Activated CD8-positive, alpha-beta memory T cell treated with anti-CD3 and anti-CD28 coated beads for 24 hours (primary cell): ENCODE data around the gene POU6F1.
A peak's percentile ranks its signal among the peaks of the same experiment; 100 is the strongest.
"Not testable (repeated sequence)": the region's sequence is repeated elsewhere in the genome, so short reads cannot be mapped to it uniquely, and the experiment has no call there.

Source experiments
- DNase-seq: peaks from one replicate; pipeline ENCODE4 v3.0.0-alpha.2; 2020

POU6F1 gene, protein sequence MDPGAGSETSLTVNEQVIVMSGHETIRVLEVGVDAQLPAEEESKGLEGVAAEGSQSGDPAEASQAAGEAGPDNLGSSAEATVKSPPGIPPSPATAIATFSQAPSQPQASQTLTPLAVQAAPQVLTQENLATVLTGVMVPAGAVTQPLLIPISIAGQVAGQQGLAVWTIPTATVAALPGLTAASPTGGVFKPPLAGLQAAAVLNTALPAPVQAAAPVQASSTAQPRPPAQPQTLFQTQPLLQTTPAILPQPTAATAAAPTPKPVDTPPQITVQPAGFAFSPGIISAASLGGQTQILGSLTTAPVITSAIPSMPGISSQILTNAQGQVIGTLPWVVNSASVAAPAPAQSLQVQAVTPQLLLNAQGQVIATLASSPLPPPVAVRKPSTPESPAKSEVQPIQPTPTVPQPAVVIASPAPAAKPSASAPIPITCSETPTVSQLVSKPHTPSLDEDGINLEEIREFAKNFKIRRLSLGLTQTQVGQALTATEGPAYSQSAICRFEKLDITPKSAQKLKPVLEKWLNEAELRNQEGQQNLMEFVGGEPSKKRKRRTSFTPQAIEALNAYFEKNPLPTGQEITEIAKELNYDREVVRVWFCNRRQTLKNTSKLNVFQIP

DNA sequence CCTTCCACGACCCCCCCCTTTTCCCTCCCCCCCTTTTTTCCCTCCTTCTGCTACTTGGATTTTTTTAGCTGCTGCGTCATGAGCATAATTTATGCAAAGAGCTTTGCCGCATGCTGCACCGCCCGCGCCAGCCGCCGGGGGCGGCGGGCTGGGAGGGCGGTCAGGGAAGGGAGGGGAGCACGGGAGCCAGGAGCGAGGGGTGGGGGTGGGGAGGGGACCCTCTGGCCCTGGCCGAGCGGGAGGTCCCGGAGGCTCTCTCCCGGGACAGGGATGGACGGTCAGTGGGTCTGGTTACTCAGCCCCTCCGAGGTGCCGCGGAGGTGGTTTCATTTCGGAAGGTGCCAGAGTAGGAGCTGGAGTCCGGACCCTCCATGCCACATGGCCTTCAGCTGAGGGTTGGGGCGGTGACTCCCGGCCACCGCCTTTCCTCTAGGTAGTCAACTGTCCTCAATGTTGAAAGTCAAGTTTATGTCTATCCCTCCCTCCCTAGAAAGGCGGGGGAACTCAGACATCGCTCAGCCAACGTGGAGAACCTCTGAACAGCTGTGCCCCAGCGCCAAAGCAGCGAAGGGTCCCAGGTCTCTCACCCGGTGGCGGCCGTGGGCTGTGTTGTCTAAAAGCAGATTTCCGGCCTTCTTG is at the start of gene POU6F1:
Gene POU6F1 (minus strand): TSS at position 95 of the 639 bp plus-strand sequence. CDS start 11,226 bp downstream, outside the sequence.
- peak; percentile 89 for DNase-seq

DNA sequence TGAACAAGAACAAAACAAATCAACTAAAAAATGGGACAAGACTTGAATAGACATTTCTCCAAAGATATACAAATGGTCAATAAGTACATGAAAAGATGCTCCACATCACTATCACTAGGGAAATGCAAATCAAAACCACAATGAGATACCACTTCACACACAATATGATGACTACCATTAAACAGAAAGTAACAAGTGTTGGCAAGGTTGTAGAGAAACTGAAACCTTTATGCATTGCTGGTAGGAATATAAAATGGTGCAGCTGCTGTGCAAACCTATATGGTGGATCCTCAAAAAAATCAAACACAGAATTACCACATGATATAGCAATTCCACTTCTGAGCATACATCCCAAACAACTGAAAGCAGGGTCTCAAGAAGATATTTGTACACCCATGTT is 47.2 kb upstream of the POU6F1 start:
- DNase-seq, result no peak

DNA sequence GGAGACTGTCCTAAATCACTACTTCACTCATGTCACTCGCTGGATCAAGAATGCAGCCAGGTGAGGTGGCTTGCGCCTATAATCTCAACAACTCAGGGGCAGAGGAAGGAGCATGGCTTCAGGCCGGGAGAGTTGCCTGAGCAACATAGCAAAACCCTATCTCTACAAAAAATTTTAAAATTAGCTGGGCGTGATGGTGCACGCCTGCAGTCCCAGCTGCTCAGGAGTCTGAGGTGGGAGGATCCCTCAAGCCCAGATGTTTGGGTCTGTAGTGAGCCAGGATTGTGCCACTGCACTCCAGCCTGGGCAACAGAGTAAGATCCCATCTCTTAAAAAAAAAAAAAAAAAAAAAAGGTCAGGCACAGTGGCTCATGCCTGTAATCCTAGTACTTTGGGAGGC is 46.4 kb upstream of the POU6F1 start:
- DNase-seq, result no peak

DNA sequence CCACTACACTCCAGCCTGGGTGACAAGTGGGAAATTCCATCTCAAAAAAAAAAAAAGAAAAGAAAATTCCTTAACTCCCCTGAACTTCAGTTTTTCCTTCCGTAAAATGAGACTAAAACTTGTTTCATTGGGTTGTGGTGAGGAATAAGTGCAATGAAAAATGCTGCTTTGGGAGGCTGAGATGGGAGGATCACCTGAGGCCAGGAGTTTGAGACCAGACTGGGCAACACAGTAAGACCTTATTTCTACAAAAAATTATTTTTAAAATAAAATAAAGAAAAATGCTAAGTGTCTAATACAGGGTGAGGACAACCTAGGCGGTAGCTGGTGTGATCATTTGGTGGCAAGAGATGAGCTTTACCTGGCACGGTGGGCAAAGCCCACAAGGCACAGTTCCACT is 45.5 kb upstream of the POU6F1 start:
- no peak for DNase-seq

DNA sequence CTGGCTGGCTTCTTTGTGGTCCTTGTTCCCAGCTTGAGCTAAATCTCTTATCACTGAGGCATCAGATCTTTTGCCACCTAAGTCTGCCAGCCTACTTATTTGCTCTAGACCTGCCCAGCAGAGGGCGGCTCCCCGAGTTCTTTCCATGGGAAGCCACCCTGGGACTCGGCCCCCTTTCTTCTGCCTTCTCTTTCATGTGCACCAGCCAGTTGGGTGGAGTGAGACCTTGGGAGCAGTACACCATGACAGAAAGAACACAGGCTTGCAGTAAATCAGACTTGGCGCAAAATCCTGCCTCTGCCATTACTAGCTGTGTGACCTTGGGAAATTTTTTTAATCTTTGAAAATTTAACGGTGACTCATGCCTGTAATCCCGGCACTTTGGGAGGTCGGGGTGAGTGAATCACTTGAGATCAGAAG is 44.9 kb upstream of the POU6F1 start:
- no peak for DNase-seq

DNA sequence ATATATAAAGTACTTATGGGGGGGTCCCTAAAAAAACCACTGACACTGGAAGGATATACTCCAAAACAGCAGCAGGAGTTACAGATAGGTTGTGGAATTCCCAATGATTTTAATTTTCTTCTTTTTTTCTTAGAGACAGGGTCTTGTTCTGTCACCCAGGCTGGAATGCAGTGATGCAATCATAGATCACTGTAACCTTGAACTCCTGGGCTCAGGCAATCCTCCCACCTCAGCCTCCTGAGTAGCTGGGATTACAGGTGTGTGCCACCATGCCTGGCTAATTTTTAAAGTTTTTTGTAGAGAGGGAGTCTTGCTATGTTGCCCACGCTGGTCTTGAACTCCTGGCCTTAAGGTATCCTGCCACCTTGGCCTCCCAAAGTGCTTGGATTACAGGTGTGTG is 41.7 kb upstream of the POU6F1 start:
- not testable (repeated sequence) for DNase-seq

DNA sequence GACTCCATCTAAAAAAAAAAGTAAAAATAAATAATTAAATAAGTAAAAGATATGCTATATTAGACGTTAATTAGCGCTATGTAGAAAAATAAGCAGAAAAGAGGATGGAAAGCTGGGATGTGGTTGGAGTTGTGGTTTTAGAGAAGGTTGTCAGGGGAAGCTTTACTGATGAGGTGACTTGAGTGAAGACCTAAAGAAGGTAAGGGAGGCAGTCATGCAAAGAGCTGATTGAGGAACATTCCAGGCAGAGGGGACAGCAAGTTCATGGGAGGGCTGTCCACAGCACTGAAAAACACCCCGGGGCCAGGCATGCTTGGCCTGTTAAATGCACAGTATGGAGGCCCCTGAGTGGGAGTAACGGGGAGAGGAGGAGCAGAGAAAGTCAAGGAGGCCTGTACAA is 36.7 kb upstream of the POU6F1 start:
- DNase-seq, result no peak

DNA sequence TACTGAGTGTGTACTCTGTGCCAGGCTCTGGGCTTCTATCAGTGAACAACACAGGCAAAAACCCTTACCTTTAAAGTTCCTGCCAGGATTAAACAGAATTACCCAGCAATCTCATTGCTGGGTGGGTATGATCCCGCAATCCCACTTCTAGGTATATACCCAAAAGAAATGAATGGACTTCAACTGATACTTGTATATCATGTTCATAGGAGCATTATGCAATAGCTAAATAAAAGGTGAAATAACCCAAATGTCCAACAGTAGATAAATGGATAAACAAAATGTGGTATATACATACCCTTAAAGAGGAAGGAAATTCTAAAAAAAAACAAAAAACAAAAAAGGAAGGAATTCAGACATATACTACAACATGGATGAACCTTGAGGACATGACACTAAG is 35.4 kb upstream of the POU6F1 start:
- DNase-seq, result no peak

DNA sequence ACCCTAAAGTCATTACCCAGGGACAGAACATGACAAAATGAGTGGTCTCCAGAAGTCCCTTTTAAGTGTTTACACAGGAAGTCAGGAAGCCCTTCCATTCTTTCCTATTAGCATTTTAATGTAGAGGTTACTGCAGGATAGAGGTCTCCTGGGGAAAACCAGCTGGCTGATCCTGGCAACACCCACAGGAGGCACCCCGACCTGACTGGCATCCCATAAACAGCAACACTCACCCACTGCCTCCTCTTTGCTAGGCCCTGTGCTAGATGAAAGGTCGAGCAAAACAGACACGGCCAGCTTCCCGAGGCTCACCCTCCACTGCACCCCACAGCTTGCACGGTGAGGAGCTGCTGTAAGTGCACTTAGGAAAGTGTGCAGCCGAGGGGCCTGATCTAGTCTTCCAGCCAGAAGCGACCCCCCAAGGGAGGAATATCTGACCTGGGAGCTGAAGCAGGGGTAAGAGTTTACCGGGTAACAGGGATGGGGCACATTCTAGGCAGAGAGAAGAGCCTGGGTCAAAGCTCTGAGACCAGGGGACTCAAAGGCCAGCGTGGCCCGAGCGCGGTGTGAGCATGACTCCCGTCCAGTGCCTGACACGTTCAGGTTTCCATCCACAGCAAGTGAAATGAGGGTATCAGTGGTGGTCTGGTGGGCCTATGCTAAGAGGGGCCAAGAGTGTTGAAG is 29.8 kb upstream of the POU6F1 start:
- DNase-seq, result no peak

DNA sequence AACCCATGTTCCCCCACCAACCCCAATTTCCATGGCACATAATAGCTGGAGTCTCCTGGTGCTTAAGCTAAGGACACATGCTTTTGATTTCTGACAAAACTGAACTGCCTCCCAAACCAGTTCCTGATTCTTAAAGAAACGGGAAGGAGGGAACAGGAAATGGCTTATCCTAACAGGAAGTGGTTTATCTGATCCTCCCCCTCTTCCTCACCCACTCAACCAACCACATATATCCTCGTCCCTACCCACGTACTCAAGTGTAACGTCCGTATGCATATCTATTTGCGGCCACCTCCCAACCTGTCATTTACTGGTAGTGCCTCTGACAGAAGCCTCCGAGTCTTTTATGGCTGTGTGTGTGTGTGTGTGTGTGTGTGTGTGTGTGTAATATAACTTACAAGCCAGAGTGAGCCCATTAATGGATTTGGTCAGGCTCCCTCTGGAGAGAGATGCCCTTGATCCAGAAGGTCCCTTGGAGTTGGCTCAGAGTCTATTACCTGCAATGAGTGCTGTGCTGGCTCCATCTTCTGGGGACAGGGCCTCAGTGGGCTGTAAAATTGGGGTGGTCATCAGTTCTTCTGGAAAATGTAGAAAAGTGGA is 28.5 kb upstream of the POU6F1 start:
- no peak for DNase-seq

DNA sequence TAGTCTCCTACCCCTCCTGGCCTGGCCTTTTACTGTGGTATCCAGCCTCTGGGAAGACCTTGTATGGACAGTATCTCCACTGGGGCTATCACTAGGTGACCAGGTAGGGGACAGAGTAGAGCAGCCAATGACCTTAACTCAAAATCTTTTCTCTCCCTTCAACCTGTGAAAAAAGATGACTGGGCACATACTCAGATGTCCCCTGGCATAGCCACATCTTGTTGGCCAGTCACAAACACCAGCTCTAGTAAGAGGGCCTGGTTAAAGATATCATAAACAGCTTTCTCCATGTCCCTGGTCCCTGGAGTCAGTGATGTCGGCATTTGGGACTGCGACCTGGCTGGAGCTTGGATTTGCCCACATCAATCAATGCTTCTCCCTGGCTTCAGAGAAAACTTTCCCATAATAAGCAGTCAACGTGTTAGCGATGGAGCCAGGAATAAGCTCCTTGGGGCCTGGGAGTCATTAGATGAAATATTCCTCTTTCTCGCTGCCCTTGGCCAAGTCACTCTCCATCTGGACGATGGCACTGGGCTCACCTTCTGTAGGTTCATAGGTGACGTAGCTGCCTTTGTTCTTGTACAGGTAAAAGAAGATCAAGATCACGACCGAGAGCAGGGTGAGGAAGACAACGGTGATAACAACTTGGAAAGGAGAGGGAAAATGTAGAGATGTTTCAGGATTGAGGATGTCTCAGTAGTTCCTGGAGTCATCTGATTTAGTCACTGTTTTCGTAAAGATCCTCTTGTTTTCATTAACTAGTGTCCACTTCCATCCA is 27.8 kb upstream of the POU6F1 start:
- no peak for DNase-seq

DNA sequence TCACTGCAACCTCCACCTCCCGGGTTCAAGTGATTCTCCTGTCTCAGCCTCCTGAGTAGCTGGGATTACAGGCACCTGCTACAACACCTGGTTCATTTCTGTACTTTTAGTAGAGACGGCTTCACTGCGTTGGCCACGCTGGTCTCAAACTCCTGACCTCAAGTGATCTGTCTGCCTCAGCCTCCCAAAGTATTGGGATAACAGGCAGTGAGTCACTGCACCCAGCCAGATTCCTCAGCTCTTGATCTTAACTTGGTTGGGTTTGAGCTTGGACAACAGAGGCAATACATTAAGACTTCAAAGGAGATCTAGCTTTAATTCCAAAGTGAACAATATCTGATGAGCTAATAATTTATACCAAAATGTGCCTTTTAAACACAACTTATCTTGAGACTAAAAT is 26.4 kb upstream of the POU6F1 start:
- no peak for DNase-seq

DNA sequence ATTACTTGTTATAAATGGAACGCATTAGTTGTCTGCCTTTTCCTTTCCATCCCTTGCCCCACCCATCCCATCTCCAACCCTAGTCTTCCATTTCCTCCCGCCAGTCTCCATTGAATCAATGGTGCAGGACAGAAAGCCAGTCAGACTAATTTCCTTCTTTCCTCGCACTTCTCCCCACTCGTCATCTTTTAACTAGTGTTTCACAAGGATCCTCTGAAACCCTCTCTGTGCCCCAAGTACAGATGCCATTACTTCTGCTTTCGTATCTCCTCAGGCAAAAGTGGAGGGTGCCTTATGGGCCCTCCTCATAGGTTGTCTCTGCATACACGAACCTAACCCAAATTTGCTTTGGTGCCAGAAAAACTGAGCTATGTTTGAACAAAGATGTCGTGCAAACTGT is 25.0 kb upstream of the POU6F1 start:
- no peak for DNase-seq

DNA sequence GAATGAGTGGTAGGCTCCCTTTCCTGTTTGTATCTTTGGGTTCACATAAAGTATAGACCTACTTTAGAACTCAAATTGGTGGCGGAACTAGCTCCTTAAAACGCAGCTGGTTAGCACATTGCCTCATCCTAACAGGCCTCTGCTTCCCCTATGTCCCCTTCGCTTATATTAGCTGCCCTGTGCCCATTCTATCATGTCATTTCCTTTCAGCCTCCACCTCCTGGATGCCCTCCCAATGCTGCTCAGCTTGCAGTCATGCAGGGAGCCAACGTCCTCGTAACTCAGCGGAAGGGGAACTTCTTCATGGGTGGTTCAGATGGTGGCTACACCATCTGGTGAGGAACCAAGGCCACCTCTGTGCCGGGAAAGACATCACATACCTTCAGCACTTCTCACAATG is 24.3 kb upstream of the POU6F1 start:
- DNase-seq, result no peak

DNA sequence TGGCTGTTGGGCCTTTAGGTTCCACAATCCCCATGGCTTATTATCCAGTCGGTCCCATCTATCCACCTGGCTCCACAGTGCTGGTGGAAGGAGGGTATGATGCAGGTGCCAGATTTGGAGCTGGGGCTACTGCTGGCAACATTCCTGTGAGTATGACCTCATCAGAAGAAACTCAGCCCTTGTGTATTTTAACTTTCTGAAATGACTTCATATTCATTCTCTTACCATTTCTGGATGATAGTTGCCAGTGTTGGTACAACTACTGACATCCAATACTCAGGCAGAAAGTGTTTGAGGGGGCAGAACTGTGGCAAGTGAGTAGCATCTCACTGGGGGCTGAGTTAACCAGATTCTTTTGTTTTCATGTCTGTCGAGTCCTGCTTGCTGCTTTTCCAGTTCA is 23.1 kb upstream of the POU6F1 start:
- DNase-seq, result no peak

DNA sequence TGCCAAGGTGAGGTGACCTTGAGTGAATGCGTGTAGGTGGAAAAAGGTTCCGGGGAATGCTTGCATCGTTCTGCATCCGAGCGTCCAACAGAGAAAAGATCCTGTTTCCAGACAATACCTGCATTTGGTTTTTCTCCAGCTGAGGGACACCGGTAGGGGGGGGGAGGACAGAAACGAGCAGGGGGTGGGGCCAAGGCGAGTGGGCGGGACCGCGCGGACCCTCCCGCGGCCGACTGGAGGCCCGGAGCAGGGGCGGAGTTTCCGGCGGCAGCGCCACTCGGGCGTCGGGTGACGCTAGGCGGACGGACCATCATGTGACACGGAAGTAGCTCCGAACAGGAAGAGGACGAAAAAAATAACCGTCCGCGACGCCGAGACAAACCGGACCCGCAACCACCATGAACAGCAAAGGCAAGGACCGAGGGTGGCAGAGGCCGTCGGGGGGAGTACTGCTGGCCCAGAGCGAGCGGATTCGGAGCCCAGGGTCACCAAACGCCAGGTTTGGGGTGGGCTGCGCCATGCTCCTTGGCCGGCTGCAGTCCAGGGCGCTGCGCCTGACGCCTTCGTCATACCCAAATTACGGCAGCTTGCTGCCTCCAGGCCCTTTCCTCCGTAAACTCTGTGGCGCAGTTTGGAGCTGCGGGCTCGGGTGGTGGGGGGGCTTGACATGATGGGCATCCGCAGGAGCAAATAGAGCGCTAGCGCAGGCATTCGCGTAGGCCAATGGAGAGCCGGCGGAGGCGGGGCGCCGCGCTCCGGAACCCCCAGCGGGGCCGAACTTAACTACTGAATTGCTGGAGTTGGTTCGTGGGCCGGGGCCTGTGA is 20.9 kb upstream of the POU6F1 start, which contains the start of gene DAZAP2:
Gene DAZAP2 (plus strand): TSS at position 317 of the 825 bp plus-strand sequence. CDS start 82 bp downstream, at position 399.
- peak; percentile 94 for DNase-seq

DNA sequence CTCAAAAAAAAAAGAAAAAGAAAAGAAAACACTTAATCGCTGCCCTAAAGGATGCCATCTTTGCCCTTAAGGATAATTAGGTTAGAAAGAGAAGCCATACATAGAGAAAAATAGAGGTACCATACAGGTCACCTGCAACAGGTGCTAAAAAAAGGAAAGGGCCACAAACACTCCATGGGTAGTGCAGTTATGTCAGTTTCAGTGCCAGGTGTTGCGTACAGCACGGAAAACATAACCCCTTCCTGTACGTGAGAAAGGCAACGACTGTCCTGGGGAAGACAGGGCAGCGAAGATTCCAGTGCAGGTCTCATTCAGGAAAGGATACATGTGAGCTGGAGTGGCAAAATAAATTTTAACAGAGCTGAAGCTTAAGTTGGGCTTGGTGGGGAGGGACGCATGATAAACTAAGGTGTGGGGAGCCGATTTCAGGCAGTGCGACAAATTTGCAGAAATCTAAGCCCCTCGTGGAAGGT is 20.2 kb upstream of the POU6F1 start:
- DNase-seq, result no peak

DNA sequence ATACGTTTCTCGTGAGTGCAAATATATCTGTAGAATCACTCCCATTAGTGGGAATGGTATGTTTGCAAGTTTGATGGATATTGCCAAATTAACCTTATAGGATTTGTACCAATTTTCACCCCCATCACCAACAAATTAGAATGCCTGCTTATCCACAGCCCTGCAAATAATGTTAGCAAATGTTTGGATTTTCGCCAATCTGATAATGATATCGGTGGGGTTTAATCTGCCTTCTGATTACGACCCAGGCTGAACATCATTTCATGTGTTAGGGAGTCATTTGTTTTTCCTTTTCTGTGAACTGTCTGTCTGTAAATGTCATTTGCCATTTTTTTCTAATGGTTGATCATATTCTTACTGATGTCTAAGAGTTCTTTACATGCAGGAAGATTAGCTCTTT is 16.7 kb upstream of the POU6F1 start:
- DNase-seq, result no peak

DNA sequence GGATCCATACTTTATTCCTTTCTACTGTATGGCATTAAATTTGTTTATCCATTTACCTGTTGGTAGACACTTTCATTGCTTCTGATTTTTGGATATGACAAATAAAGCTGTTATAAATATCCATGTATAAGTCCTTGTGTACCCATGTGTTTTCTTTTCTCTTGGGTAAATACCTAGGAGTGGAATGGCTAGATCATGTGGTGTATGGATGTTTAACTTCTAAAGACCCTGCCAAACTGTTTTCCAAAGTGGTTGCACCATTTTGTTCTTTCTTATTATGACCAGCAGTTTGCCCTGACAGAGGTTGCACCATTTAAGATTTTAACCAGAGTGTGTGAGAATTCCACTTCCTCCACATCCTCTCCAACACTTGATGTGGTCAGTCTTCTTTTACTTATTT is 14.8 kb upstream of the POU6F1 start:
- no peak for DNase-seq

DNA sequence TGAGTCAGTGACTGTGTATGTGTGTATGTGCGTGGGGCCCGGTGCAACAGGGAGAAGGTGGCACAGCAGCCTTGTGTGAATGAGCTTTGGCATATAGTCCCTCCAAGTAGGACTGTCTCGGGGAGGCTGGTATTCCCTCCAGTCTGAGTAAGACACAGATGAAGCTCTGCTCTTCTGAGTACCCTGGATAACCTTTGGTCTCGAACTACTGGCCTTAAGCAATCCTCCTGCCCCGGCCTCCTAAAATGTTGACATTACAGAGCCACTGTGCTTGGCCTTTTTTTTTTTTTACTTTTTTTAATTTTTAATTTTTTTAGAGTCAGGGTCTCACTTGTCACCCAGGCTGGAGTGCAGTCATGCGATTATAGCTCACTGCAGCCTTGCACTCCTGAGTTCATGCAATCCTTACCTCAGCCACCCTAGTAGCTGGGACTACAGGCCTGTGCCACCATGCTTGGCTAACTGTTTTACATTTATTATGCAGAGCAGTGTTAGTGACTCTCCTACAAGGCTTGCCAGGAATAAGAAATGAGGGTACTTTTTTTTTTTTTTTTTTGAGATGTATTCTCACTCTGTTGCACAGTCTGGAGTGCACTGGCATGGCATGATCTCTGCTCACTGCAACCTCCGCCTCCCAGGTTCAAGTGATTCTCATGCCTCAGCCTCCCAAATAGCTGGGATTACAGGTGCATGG is 11.4 kb upstream of the POU6F1 start:
- no peak for DNase-seq
